Retina (tissue), 1 donor: Measurements from ENCODE around the gene LCE2D.
"Not testable (repeated sequence)": the region's sequence is repeated elsewhere in the genome, so short reads cannot be mapped to it uniquely, and the experiment has no call there.

Experiments used
- DNase-seq: peaks from one replicate; pipeline ENCODE4 v3.0.0-alpha.2; 2016

LCE2D gene

GRCh38 chr1:152663098-152663497, at the start of gene LCE2D:
LCE2D (plus strand) TSS chr1:152663380; CDS start chr1:152664106, 726 bp downstream.
- no peak for DNase-seq

GRCh38 chr1:152613511-152613910, 49.7 kb upstream of the LCE2D start, which contains the start of gene LCE3B:
LCE3B (plus strand) TSS chr1:152613811; CDS start chr1:152613811, 0 bp downstream.
- no peak for DNase-seq

- no peak for DNase-seq
Measured at GRCh38 chr1:152621993-152622392, 41.2 kb upstream of the LCE2D start.

- no peak for DNase-seq
Measured at GRCh38 chr1:152622803-152623202, 40.4 kb upstream of the LCE2D start, which contains the start of gene LCE3A. LCE3A (minus strand) TSS chr1:152623103; CDS start chr1:152623103, 0 bp downstream.

- DNase-seq = no peak
Measured at GRCh38 chr1:152623203-152623844, 39.9 kb upstream of the LCE2D start.

GRCh38 chr1:152626744-152627143, 36.4 kb upstream of the LCE2D start:
- no peak for DNase-seq

- DNase-seq = no peak
Measured at GRCh38 chr1:152630596-152630995, 32.6 kb upstream of the LCE2D start.

GRCh38 chr1:152640351-152640750, 22.8 kb upstream of the LCE2D start:
- DNase-seq = no peak

GRCh38 chr1:152643945-152644344, 19.2 kb upstream of the LCE2D start:
- DNase-seq = no peak

GRCh38 chr1:152645146-152645545, 18.0 kb upstream of the LCE2D start:
- DNase-seq = no peak

GRCh38 chr1:152646656-152647055, 16.5 kb upstream of the LCE2D start:
- DNase-seq = no peak

GRCh38 chr1:152654110-152654509, 9.1 kb upstream of the LCE2D start:
- DNase-seq = peak; percentile 79

GRCh38 chr1:152656459-152656858, 6.7 kb upstream of the LCE2D start:
- no peak for DNase-seq

GRCh38 chr1:152657677-152658076, 5.5 kb upstream of the LCE2D start:
- no peak for DNase-seq

GRCh38 chr1:152658649-152659048, 4.5 kb upstream of the LCE2D start:
- DNase-seq = no peak

GRCh38 chr1:152666171-152666570, 3.0 kb downstream of the LCE2D start:
- DNase-seq = not testable (repeated sequence)

- no peak for DNase-seq
Measured at GRCh38 chr1:152667648-152668047, 4.5 kb downstream of the LCE2D start.

- DNase-seq = no peak
Measured at GRCh38 chr1:152673016-152673415, 9.8 kb downstream of the LCE2D start.

- not testable (repeated sequence) for DNase-seq
Measured at GRCh38 chr1:152674983-152675382, 11.8 kb downstream of the LCE2D start, which contains the start of gene LCE2C. LCE2C (plus strand) TSS chr1:152675279; CDS start chr1:152676016, 737 bp downstream.

- DNase-seq = no peak
Measured at GRCh38 chr1:152679459-152679858, 16.3 kb downstream of the LCE2D start.

GRCh38 chr1:152681616-152682015, 18.4 kb downstream of the LCE2D start:
- DNase-seq = no peak

GRCh38 chr1:152683846-152684245, 20.7 kb downstream of the LCE2D start:
- no peak for DNase-seq

- DNase-seq = not testable (repeated sequence)
Measured at GRCh38 chr1:152685823-152686222, 22.6 kb downstream of the LCE2D start, which contains the start of gene LCE2B. LCE2B (plus strand) TSS chr1:152686123; CDS start chr1:152686844, 721 bp downstream.

GRCh38 chr1:152697701-152698600, 34.8 kb downstream of the LCE2D start, which contains the start of gene LCE2A:
LCE2A (plus strand) TSS chr1:152698345; CDS start chr1:152698902, 557 bp downstream.
- DNase-seq = no peak
